Hair follicular keratinocyte (primary cell): ENCODE data around the gene SPDYE8. TPM values are rescaled to one million over a fixed set of nuclear protein-coding genes. Genes with fewer than 3 reads are reported as not detected.

Source experiments
- total RNA-seq: library from RNA; depleted of rRNA; stranded (reverse); fragments of >200 nt; gene quantifications from 2 replicates; pipeline ENCODE4 v1.2.3, GENCODE V29; 2015

The SPDYE8 gene, protein sequence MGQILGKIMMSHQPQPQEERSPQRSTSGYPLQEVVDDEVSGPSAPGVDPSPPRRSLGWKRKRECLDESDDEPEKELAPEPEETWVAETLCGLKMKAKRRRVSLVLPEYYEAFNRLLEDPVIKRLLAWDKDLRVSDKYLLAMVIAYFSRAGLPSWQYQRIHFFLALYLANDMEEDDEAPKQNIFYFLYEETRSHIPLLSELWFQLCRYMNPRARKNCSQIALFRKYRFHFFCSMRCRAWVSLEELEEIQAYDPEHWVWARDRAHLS
- not detected in 2 replicates for total RNA-seq

DNA sequence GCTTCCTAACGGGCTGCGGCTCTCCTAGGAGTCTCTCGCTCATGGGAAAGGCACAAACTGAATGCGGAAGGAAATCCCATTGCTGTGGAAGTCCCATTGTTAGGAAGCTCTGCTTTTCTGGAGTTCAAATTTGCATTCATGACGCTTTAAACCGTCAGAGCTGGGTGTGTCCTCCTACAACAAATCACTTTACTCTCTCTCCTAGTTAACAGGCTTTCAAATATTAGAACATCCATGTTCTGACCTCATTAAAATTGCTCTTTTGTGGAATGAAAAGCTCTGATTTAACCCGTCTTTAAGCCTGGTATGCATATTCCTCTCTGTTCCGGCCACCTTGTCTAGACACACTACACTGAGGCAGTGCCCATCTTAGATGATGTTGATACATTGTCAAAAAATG lies at the start of gene SPDYE8:
SPDYE8 (minus strand) TSS at position 101 of the 400 bp plus-strand sequence. CDS start 1,800 bp downstream, outside the sequence.

DNA sequence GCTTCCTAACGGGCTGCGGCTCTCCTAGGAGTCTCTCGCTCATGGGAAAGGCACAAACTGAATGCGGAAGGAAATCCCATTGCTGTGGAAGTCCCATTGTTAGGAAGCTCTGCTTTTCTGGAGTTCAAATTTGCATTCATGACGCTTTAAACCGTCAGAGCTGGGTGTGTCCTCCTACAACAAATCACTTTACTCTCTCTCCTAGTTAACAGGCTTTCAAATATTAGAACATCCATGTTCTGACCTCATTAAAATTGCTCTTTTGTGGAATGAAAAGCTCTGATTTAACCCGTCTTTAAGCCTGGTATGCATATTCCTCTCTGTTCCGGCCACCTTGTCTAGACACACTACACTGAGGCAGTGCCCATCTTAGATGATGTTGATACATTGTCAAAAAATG lies 28.2 kb upstream of the SPDYE8 start, which contains the start of gene SPDYE11:
SPDYE11 (minus strand) TSS at position 101 of the 400 bp plus-strand sequence. CDS start 1,800 bp downstream, outside the sequence.

Other genes with a start within 250 kb of the SPDYE8 start
- gene TYW1B, start 201.6 kb downstream of the SPDYE8 start, total RNA-seq, result 1.6 and 3.0 TPM in 2 replicates
- gene POM121, start 104.7 kb downstream of the SPDYE8 start, total RNA-seq, result 8.8 and 11.4 TPM in 2 replicates
- not detected in 2 replicates for gene TRIM74, start 60.3 kb downstream of the SPDYE8 start, total RNA-seq
- not detected in 2 replicates for gene SPDYE11, start 28.1 kb upstream of the SPDYE8 start, total RNA-seq
- not detected in 2 replicates for gene SPDYE9, start 56.3 kb upstream of the SPDYE8 start, total RNA-seq